ENCODE data around the gene SLC6A13.

DNA sequence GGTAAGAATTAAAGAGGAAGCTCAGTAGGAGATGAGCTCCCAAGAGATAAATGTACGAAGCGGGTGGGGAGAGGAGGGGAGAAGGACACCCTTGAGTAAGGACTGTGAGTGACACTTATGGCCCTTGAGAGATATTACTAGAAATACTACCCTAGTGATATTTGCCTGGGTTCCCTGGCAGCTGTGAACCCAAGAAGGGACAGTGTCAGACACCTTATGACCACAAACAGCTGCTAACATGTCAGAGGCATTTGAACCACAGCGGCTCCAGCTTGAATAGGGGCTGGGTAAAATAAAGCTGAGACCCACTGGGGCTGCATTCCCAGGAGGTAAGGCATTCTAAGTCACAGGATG is 29.0 kb downstream of the SLC6A13 start:
- TF ChIP-seq, protein P1, sequence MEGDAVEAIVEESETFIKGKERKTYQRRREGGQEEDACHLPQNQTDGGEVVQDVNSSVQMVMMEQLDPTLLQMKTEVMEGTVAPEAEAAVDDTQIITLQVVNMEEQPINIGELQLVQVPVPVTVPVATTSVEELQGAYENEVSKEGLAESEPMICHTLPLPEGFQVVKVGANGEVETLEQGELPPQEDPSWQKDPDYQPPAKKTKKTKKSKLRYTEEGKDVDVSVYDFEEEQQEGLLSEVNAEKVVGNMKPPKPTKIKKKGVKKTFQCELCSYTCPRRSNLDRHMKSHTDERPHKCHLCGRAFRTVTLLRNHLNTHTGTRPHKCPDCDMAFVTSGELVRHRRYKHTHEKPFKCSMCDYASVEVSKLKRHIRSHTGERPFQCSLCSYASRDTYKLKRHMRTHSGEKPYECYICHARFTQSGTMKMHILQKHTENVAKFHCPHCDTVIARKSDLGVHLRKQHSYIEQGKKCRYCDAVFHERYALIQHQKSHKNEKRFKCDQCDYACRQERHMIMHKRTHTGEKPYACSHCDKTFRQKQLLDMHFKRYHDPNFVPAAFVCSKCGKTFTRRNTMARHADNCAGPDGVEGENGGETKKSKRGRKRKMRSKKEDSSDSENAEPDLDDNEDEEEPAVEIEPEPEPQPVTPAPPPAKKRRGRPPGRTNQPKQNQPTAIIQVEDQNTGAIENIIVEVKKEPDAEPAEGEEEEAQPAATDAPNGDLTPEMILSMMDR (IDR thresholded peaks at IDR 0.05; ENCODE audit: low read length), result no peak
- no peak for TF ChIP-seq EZH2 (IDR thresholded peaks at IDR 0.05; ENCODE audit: borderline replicate concordance, low read length)
